Body of pancreas (tissue), 4 donors: ENCODE results near the gene NXPH1. TPM values are rescaled to one million over a fixed set of nuclear protein-coding genes. Genes with fewer than 3 reads are reported as not detected.

Experiments used
- ATAC-seq: fragments of 150-250 bp; one replicate; pipeline ENCODE4 v1.9.1; 2016
- DNase-seq, 4 donors: peaks; one replicate each; pipeline ENCODE4 v3.0.0-alpha.2; 2019
- H3K27ac ChIP-seq, 4 donors: fragments of 200-600 bp; sonication (generic); 1 replicate in 3 of 4; 2 replicates in 1 of 4; pipeline versions ENCODE4 v1.5.1 to v1.6.1; 2016 to 2019; ENCODE audit warnings: mild to moderate bottlenecking in 1 of 4, mixed read lengths in 1 of 4, moderate library complexity in 1 of 4
- H3K27me3 ChIP-seq, 2 donors: fragments of 200-600 bp; sonication (generic); one replicate each; pipeline ENCODE4 v1.6.0; 2016; ENCODE audit warnings: mild to moderate bottlenecking in 1 of 2
- H3K36me3 ChIP-seq, 2 donors: fragments of 200-600 bp; sonication (generic); replicated peaks in 1 of 2; 2 replicates each; pipeline ENCODE4 v1.5.1; 2016; ENCODE audit warnings: low read depth in 2 of 2; ENCODE audit not compliant: insufficient read depth in 1 of 2
- H3K4me1 ChIP-seq: fragments of 200-600 bp; sonication (generic); one replicate; pipeline ENCODE4 v1.6.0; 2016
- H3K4me3 ChIP-seq, 2 donors: fragments of 200-600 bp; sonication (generic); 1 replicate in 1 of 2; 2 replicates in 1 of 2; pipeline ENCODE4 v1.5.1; 2016 to 2019
- H3K9me3 ChIP-seq, 3 donors: fragments of 200-600 bp; sonication (generic); 1 replicate in 2 of 3; 2 replicates in 1 of 3; pipeline ENCODE4 v1.5.1; 2016
- POLR2A ChIP-seq, 3 donors: fragments of 450-650 bp; IDR thresholded peaks; one replicate each; pipeline ENCODE4 v1.6.1; 2016; ENCODE audit warnings: antibody characterized with exemption in 3 of 3, mild to moderate bottlenecking in 2 of 3
- WGBS, 2 donors: methylation state at CpG; one replicate each; pipeline ENCODE4 v1.1.5; 2017; 5-methylcytosine and 5-hydroxymethylcytosine counted together
- intact Hi-C: fragments of 100-400 bp; cut with DNase I; formaldehyde crosslinking; loops from one replicate; pipeline ENCODE4 v1.15.1; 2023
- total RNA-seq, 2 donors: library from RNA; depleted of rRNA; stranded (reverse); fragments of >200 nt; gene quantifications; one replicate each; pipeline ENCODE4 v1.1.0, GENCODE V29; 2016
- TF ChIP-seq, protein P1 (sequence below), 7 experiments: fragments of 450-650 bp in 4 of 7; fragments of 200-600 bp in 3 of 7; sonication (generic) in 3 of 7; IDR thresholded peaks; one replicate each; pipeline ENCODE4 v1.5.1; 2016 to 2019; ENCODE audit warnings: antibody characterized with exemption in 7 of 7

NXPH1 gene
- total RNA-seq, 2 donors from 2014 or later, result not detected

DNA sequence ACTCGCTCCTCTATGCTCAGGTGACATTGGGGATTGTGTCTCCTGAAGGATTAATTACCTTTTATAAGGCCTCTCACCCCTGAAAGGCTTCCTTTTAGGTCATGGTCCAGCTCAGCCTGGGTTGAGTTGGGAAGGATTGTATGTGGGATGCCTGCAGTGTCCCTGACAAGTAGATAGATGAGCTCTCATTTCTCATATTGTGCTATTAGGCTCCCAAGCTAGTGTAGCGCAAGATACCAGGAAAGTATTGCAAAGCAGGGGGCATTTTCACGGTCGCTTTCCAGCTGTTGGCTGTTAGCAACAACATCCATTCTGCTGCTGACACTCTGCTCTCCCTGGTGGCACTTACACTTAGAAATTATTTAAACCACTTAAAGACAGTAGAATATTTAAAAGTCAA is 31.9 kb downstream of the NXPH1 start:
- no peak for ATAC-seq
- 58 to 66% methylated on average over 4 of the region's 4 CpGs for WGBS, 2 donors

DNA sequence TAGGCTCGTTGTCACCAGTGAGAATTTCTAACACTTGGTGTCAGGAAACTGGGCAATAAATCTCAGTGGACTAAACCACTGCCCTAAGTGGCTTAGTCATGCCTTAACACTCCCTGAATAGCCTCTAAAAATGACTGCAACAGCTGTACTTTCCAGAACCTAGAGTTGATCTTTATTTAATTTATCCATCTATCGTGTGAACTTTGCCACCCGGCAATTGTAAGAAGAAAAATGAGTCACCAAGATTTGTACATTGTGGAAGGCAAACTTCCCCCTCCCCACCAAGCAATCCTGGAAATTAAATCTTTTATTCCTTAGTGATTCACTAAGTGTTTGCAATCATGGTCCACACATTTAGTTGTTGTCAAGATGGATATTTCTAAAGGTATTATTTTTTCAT is 47.1 kb downstream of the NXPH1 start:
- Histone ChIP-seq H3K36me3 (no peaks in the 10 kb centered on the region), H3K9me3 (no peaks in the 10 kb centered on the region), H3K27ac (no peak overlapping the region), H3K27me3 (no peaks in the 10 kb centered on the region), H3K4me3 (no peak overlapping the region), H3K4me1 (no peaks in the 10 kb centered on the region)
- DNase-seq (no peak), ATAC-seq (no peak)
- intact Hi-C loops, result no loop called here
- TF ChIP-seq POLR2A (IDR thresholded peaks at IDR 0.05), result no peak
- TF ChIP-seq, protein P1, sequence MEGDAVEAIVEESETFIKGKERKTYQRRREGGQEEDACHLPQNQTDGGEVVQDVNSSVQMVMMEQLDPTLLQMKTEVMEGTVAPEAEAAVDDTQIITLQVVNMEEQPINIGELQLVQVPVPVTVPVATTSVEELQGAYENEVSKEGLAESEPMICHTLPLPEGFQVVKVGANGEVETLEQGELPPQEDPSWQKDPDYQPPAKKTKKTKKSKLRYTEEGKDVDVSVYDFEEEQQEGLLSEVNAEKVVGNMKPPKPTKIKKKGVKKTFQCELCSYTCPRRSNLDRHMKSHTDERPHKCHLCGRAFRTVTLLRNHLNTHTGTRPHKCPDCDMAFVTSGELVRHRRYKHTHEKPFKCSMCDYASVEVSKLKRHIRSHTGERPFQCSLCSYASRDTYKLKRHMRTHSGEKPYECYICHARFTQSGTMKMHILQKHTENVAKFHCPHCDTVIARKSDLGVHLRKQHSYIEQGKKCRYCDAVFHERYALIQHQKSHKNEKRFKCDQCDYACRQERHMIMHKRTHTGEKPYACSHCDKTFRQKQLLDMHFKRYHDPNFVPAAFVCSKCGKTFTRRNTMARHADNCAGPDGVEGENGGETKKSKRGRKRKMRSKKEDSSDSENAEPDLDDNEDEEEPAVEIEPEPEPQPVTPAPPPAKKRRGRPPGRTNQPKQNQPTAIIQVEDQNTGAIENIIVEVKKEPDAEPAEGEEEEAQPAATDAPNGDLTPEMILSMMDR (IDR thresholded peaks at IDR 0.05), result no peak
- WGBS, 2 donors, result 47 to 54% methylated on average over 3 of the region's 3 CpGs

More for the DNA sequence above, 31.9 kb downstream of the NXPH1 start:
- H3K4me1 ChIP-seq, result no peaks in the 10 kb centered on the region
- no peaks in the 10 kb centered on the region for H3K9me3 ChIP-seq
- no peaks in the 10 kb centered on the region for H3K36me3 ChIP-seq
- TF ChIP-seq, protein P1 (IDR thresholded peaks at IDR 0.05), result no peak
- TF ChIP-seq POLR2A (IDR thresholded peaks at IDR 0.05), result no peak
- intact Hi-C loops, result no loop called here
- H3K4me3 ChIP-seq, result no peak overlapping the region
- no peak for DNase-seq
- H3K27ac ChIP-seq, result no peak overlapping the region
- H3K27me3 ChIP-seq, result no peaks in the 10 kb centered on the region

GRCh38 chr7:8481096-8481495 is 47.7 kb downstream of the NXPH1 start:
- DNase-seq (no peak), ATAC-seq (no peak)
- Histone ChIP-seq H3K27ac (no peak overlapping the region), H3K9me3 (no peaks in the 10 kb centered on the region), H3K4me3 (no peak overlapping the region), H3K4me1 (no peaks in the 10 kb centered on the region), H3K27me3 (no peaks in the 10 kb centered on the region), H3K36me3 (no peaks in the 10 kb centered on the region)
- 67% methylated on average over 2 of the region's 2 CpGs for WGBS, 2 donors
- no peak for TF ChIP-seq POLR2A (IDR thresholded peaks at IDR 0.05)
- TF ChIP-seq, protein P1 (IDR thresholded peaks at IDR 0.05), result no peak
- intact Hi-C loops, result no loop called here

- TF ChIP-seq, protein P1 (IDR thresholded peaks at IDR 0.05), result no peak
- TF ChIP-seq POLR2A (IDR thresholded peaks at IDR 0.05), result no peak
- 39 to 62% methylated on average over 4 of the region's 4 CpGs for WGBS, 2 donors
- no peaks in the 10 kb centered on the region for H3K4me1 ChIP-seq
- no peak overlapping the region for H3K27ac ChIP-seq
- no peak for ATAC-seq
- peak in 1 of 4 donors; percentile 23 for DNase-seq
- H3K9me3 ChIP-seq, result no peaks in the 10 kb centered on the region
- no peaks in the 10 kb centered on the region for H3K36me3 ChIP-seq
- intact Hi-C loops, result no loop called here
- no peaks in the 10 kb centered on the region for H3K27me3 ChIP-seq
- no peak overlapping the region for H3K4me3 ChIP-seq
Observed at GRCh38 chr7:8481752-8482446, 48.5 kb downstream of the NXPH1 start.
